HG03378 (cell line): ENCODE data around the gene CTH.
"Not testable (repeated sequence)": the region's sequence is repeated elsewhere in the genome, so short reads cannot be mapped to it uniquely, and the experiment has no call there.

Experiments
- ATAC-seq: cut with Tn5 transposase; IDR thresholded peaks from one replicate; pipeline ENCODE4 v1.9.1; 2021; ENCODE audit warnings: mild to moderate bottlenecking, moderate library complexity; ENCODE audit not compliant: unreplicated experiment

Gene CTH

GRCh38 chr1:70410604-70411359, at the start of gene CTH:
TSS of gene CTH (plus strand) at chr1:70411268. CDS start at chr1:70411416, 148 bp downstream.
- peak; percentile 95 for ATAC-seq

GRCh38 chr1:70361727-70362398, 49.2 kb upstream of the CTH start:
- no peak for ATAC-seq

- no peak for ATAC-seq
These were observed 46.6 kb upstream of the CTH start for GRCh38 chr1:70364439-70364838.

DNA sequence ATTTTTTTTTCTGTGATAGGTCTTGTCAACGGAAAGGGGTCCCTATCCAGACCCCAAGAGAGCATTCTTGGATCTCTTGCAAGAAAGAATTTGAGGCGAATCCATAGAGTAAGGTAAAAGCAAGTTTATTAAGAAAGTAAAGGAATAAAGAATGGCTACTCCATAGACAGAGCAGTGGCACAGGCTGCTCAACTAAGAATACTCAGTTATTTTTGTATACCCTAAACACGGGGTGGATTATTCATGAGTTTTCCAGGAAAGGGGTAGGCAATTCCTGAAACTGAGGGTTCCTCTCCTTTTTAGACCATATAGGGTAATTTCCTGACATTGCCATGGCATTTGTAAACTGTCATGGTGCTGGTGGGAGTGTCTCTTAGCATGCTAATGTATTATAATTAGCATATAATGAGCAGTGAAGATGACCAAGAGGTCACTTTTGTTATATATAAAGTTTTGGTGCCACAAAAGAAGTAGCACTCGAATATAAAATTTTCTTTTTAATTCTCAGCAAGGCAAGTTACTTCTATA, 44.6 kb upstream of the CTH start:
- not testable (repeated sequence) for ATAC-seq

DNA sequence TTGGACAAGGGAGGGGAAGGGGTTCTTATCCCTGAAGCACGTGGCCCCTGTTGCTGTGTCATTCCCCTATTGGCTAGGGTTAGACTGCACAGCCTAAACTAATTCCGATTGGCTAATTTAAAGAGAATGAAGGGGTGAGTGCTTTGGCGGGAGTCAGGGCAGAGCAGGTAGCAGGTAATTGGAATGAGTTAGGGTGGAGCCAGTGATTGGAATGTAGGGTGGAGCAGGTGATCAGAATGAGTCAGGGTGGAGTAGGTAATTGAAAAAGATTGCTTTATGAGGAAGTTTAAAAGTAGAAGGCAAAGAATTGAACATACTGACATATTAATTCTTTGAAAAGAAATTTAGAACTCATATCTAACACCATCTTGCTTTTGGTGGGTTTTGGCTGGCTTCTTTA, 44.1 kb upstream of the CTH start:
- not testable (repeated sequence) for ATAC-seq

DNA sequence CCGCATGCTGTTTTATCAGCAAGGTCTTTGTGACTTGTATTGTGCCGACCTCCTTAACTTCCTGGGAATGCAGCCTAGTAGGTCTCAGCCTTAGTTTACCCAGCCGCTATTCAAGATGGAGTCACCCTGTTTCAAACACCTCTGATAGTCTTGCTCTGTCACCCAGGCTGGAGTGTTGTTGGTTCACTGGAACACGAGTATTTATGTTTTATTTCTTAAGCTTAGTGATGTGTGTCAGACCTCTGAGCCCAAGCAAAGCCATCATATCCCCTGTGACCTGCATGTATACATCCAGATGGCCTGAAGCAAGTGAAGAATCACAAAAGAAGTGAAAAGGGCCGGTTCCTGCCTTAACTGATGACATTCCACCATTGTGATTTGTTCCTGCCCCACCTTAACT, 43.7 kb upstream of the CTH start:
- not testable (repeated sequence) for ATAC-seq

DNA sequence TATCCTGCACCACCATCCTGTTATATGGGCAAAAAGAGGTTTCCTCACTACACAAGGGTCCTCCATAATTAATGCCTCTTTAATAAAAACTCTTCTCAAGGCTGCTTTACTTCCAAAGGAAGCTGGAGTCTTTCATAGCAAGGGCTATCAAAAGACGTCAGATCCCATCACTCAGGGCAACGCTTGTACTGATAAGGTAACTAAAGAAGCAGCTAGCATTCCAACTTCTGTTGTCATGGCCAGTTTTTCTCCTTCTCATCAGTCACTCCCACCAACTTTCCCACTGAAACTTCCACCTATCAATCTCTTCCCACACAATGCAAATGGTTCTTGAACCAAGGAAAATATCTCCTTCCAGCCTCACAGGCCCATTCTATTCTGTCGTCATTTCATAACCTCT, 39.5 kb upstream of the CTH start:
- not testable (repeated sequence) for ATAC-seq

- no peak for ATAC-seq
These were observed 38.6 kb upstream of the CTH start for GRCh38 chr1:70372426-70372825.

DNA sequence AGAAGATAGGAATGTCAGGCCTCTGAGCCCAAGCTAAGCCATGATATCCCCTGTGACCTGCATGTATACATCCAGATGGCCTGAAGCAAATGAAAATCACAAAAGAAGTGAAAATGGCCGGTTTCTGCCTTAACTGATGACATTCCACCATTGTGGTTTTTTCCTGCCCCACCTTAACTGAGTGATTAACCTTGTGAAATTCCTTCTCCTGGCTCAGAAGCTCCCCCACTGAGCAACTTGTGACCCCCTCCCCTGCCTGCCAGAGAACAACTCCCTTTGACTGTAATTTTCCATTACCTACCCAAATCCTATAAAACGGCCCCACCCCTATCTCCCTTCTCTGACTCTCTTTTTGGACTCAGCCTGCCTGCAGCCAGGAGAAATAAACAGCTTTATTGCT, 37.5 kb upstream of the CTH start:
- not testable (repeated sequence) for ATAC-seq

DNA sequence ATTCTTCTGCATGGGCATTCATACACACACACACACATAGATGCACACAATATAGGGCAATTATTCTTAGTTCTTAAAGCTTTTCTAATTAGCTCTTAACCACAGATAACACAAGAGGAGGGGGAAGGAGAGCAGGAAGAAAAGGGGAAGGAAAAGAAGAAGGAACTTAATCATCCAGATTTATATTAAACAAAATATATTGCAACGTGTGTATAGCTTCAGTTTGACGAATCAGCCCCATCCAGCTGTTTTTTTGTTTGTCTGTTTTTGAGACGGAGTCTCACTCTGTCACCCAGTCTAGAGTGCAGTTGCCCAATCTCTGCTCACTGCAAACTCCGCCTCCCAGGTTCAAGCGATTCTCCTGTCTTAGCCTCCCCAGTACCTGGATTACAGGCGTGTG, 34.9 kb upstream of the CTH start:
- ATAC-seq: no peak

DNA sequence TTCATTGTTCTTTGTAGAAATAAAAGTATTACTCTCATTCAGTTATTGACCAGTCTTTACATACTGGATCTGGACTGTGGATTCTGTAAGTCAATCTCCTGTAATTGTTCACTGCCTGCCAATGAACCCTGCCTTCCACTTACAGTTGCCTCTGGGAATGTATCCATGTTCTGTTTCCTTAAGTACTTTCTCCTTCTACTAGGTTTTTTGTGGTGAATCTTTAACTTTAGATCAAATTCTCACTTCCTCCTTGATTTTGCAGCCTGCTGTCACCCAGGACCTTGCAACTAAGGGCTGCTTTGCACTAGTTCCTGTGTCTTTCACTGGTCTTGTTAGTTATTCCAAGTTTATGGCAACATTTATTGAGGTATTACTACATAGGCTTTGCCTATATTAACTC, 28.4 kb upstream of the CTH start:
- ATAC-seq: peak; percentile 80

- no peak for ATAC-seq
These were observed 27.6 kb upstream of the CTH start for GRCh38 chr1:70383483-70383882.

DNA sequence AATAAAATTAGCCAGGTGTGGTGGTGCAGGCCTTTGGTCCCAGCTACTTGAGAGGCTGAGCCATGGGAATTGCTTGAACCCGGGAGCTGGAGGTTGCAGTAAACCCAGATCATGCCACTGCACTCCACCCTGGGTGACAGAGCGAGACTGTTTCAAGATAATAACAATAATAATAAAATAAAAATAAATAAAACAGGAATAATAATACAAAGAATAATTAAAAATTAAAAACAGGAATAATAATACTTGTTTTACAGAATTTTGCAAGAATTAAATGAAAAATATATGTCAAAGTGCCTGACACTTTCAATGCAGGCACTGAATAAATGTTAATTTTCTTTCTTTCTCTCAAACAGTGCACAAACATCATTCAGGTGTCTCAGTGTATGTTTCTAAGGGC, 26.5 kb upstream of the CTH start:
- ATAC-seq: no peak

- no peak for ATAC-seq
These were observed 25.6 kb upstream of the CTH start for GRCh38 chr1:70385477-70385876.

- ATAC-seq: no peak
These were observed 24.9 kb upstream of the CTH start for GRCh38 chr1:70386121-70386520.

DNA sequence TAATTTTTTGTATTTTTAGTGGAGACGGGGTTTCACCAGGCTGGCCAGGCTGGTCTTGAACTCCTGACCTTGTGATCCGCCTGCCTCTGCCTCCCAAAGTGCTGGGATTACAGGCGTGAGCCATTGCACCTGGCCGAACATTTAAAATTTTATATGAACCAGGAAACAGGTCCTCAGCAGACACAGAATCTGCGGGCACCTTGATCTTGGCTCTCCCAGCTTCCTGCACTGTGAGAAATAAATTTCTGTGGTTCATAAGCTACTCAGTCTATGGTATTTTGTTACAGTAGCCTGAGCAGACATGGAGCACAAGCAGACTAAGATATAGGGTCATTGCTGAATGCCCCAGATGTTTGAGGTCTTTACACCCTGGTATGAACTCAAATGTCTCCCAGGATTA, 23.6 kb upstream of the CTH start:
- no peak for ATAC-seq

DNA sequence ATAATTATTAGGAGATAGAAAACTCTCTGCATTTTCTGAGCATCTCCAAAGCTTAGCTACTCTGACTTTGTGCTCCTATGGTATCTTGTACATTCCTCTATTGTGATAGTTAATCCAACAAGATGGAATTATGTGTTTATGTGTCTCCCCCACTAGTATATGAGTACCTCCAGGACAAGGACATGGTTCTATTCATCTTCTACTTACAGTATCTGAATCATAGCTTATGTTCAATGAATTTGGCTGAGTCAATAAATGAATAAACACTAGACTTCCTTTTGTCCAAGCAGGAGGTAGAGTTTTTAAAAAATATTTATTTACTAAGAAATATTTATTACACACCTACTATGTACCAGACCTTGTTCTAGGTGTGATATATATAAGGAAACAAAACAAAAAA, 18.4 kb upstream of the CTH start:
- ATAC-seq: no peak

DNA sequence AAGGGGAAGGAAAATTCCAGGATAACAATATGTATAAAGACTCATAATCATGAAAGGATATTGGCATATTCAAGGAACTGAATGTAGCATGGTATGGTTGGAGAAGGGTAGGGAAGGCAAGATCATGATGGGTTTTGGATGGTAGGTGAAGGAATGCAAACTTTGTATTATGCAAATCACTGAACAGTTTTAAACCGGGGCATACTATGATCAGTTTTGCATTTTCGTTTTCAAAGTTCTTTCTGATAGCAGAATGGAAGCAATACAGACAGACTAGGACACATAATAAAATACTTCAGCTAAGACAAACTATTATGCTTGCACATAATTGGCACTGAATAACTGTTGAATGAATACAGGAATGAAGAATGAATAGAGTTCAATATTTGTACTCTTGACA, 14.5 kb upstream of the CTH start:
- ATAC-seq: no peak

- no peak for ATAC-seq
These were observed 14.1 kb upstream of the CTH start for GRCh38 chr1:70397013-70397412.

DNA sequence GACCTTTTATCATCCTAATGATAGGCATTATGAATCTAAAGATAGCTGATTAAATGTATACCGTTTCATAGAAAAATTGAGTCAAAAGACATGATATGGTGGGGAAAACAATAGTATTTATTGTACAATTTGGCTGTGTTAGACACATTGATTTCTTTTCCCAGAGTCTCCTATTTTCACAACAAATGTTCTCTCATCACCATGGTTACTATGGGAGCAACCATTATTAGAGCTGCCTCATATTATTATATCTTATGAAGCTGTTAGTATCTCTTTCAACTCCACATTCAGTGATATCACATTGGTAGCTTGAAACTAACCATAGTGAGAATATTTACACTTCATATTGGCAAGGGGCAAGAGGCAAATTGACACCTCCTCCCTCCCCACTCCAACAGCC, 10.7 kb upstream of the CTH start:
- ATAC-seq: no peak

- no peak for ATAC-seq
These were observed 9.1 kb upstream of the CTH start for GRCh38 chr1:70401974-70402373.

GRCh38 chr1:70403759-70404158, 7.3 kb upstream of the CTH start:
- no peak for ATAC-seq
